M059J (cell line): Measurements from ENCODE around the gene BRSK2. TPM values are rescaled to one million over a fixed set of nuclear protein-coding genes. Genes with fewer than 3 reads are reported as not detected.

Experiments
- DNase-seq: peaks from one replicate; pipeline ENCODE4 v3.0.0-alpha.2; 2012; ENCODE audit warnings: low read depth
- total RNA-seq: library from RNA; depleted of rRNA; stranded (reverse); fragments of >200 nt; shearing (Covaris generic); gene quantifications from 2 replicates; pipeline ENCODE4 v1.2.3, GENCODE V29; 2014

Gene BRSK2
- total RNA-seq, 1 experiment from 2014 or later: not detected

GRCh38 chr11:1375955-1376258 is 13.8 kb upstream of the BRSK2 start:
- no peak for DNase-seq

- no peak for DNase-seq
These were observed 12.4 kb upstream of the BRSK2 start for GRCh38 chr11:1377231-1377780.

- DNase-seq: no peak
These were observed 7.8 kb upstream of the BRSK2 start for GRCh38 chr11:1381793-1382425.

GRCh38 chr11:1382429-1382828 is 7.3 kb upstream of the BRSK2 start:
- no peak for DNase-seq

- peak; percentile 72 for DNase-seq
These were observed 6.7 kb upstream of the BRSK2 start for GRCh38 chr11:1382831-1383607.

GRCh38 chr11:1384199-1384970 is 5.3 kb upstream of the BRSK2 start:
- DNase-seq: no peak

- no peak for DNase-seq
These were observed 2.2 kb upstream of the BRSK2 start for GRCh38 chr11:1387521-1387920.

GRCh38 chr11:1387961-1388762 is 1.6 kb upstream of the BRSK2 start:
- no peak for DNase-seq

DNA sequence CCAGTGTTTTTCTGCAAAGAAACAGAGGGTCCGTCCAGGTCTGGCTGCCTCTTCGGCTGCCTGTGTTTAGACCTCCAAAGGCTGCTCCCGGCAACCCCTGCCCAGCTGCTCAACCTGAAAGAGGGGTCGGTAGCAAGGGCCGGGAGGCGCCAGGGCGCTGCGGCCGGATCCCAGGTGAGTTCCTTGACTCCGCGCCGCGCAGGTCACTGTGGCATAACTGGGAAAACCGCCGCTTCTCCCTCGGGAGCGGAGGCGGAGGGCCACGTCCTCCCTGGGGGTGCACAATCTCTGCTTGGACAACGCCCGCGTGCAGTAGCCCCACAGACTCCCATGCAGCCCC is 1.0 kb upstream of the BRSK2 start:
- DNase-seq: no peak

DNA sequence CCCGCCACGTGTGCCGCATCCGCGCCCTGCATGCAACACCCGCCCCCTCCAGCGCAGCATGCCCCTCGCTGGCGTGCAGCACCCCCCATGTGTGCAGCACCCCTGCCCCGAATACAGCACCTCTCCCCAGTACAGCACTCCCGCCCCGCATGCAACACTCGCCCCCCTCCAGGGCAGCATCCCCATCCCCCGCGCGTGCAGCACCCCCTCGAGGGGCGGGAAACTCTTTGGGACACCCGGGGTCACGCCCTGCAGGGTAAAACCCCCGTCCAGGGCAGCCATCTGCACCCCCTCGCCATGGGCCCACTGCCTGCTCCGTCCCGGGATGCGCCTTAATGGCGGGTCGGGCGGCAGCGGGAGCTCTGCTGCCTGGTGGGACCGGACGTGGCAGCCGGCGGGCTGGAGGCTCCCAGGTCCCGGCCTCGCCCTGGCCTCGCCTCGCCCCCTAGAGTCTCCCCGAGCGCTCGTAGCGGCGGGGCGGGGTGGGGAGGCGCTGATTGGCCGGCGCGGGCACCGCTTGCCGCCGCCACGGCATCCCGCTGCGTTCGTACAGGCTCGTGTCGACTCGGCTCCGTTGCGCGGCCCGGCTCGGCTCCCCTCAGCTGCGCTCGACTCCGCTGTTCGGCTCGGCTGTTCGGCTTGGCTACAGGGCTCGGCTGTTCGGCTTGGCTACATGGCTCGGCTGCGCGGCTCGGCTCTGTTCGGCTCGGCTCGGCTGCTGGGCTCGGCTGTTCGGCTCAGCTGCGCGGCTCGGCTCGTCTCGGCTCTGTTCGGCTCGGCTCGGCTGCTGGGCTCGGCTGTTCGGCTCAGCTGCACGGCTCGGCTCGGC is 417 bp upstream of the BRSK2 start:
- peak; percentile 94 for DNase-seq

- no peak for DNase-seq
These were observed 933 bp downstream of the BRSK2 start for GRCh38 chr11:1390569-1391164.

DNA sequence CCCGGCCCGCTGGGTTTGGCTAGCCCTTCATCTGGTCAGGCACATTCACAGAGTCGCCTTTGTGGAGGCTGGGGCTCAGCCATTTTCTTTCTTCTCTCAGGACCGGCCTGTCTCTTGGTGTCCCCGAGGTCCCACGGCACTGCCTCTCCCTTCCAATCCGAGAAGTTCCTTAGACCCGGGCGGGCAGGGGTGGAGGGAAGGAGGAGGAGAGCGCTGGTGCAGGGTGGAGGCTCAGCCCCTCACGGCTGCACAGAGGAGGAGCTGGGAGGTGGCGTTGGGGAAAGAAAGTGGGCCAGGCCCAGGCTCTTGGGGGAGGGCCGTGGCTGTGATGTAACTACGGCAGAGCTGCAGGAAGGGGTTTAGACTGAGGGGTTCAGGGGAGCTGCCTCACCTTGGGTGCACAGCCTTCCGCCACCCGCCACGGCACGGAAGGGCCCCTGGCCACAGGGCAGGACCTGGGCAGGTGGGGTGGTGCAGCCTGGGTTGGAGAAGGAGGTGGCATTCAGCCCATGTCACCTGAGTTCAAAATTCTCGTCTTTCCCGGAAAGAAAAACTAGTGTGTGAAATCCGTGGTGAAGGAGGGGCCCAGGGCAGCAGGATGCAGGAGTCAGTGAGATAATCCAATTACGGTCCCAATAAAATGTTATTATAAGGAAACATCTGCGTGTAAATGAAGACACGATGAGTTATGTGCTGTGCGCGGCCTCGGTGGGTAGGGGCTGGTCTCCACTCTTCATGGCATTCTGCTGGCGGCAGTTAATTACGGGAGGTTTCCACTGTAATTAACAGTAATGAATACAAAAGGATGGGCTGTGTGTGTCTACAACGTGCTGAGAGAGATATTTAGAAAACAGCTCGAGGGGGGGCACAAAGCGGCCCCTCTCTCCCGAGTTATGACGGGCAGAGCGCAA is 1.7 kb downstream of the BRSK2 start:
- no peak for DNase-seq

- no peak for DNase-seq
These were observed 2.4 kb downstream of the BRSK2 start for GRCh38 chr11:1392111-1392510.

DNA sequence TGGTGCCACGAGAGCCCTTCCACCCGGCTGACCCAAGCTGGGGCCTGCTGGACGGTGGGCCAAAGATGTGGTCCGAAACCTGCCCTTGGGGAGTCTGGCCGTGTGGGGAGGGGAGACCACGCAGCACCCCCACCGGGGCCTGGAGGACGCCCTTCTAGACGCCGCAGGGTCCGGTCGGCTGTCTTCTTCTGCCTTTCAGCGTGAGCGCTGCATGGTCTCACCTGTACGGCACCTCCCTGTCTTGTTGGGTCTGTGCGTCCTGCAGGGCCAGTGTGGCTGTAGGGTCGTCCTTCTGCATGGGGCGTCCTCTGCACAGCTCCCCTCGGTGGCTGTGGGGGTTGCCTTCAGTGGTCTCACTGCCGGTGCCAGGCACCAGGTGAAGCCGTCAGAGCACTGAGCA is 2.8 kb downstream of the BRSK2 start:
- DNase-seq: no peak

DNA sequence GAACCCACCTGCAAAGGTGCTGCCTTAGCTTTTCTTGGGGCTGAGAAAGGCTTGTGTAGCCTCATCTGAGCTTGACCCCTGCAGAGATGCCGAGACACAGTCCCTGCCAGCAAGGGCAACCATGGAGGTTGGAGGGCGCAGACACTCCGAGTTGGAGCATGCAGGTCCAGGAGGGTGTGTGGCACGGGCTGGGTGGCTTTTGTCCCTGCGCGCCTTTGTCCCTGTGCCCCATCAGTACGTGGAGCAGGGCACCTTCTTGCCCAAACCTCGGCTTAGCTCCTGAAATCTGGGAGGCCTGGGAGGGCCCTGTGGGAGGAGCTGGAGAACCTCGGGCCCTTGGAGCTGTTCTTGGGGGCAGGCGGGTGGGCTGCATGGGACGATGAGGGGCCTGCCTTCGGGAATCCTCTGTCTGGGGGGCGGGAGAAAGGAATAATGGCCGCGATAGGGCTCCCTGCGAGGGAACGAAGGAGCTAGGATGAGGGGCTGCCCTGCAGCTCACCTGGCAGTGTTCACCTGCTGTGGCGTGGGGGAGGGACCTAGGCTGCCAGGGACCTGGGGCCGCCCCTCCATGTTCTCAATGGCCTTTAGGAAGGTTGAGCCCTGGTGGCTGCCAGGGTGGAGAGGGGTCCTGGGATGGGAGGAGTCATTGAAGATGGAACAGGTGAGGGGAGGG is 3.4 kb downstream of the BRSK2 start:
- DNase-seq: no peak

DNA sequence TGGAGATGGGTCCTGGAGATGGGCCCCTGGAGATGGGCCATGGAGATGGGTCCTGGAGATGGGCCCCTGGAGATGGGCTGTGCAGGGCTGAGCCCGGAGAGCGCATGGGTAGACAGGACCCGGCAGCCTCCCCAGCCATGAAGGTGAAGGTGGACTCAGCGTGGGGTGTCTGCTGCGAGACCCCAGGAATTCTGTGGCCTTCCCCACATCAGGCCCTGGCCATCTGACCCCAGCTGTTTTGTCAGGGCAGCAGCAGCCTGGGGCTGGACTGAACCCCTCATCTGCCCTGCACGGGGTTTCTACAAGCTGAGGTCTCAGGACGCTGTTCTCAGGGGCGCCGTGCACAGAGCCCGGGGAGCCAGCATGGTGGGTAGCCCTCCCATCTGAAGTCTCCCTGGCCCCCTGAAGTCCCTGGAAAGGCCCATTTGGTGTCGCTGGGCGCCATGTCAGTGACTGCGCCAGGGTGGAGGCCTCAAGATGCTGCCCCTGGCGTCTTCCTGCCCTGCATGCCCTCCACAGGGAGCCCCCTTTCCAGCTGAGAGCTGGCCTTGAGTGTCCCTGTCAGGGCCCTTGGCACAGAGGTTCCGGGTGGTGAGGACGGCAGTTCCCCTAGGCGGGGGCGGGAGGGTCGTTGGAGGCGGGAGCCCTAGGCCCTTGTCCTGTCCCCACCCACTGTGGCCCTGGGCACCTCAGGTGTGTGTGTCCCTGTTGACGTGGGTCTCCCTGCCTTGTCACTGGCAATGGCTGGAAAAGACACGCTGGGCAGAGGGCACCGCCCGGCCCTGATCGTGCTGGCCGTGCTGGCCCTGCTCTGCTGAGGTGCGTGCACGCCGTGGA is 5.4 kb downstream of the BRSK2 start:
- no peak for DNase-seq

GRCh38 chr11:1395773-1396374 is 6.1 kb downstream of the BRSK2 start:
- DNase-seq: no peak
